ENCODE data around the gene TEC. TPM values are rescaled to one million over a fixed set of nuclear protein-coding genes. Genes with fewer than 3 reads are reported as not detected.

Gene TEC
- total RNA-seq, 6 experiments from 2014 or later: 1.5 to 4.2 (median 3.0) TPM

GRCh38 chr4:48152259-48152658 lies 117.4 kb downstream of the TEC start:
- no peak for DNase-seq
- Histone ChIP-seq H3K4me3 (no peak overlapping the region), H3K27me3 (no peaks in the 10 kb centered on the region), H3K36me3 (no peaks in the 10 kb centered on the region), H3K27ac (no peak overlapping the region), H3K4me1 (no peaks in the 10 kb centered on the region), H3K9me3 (no peaks in the 10 kb centered on the region)
- intact Hi-C loops (cut with DNase I): no loop called here
- ATAC-seq: no peak
- WGBS (ENCODE audit: insufficient coverage, low coverage, low lambda C conversion rate, missing lambda C conversion rate): 92% methylated on average over 5 of the region's 5 CpGs
- no peak for TF ChIP-seq CTCF (IDR thresholded peaks at IDR 0.05)
- no peak for TF ChIP-seq POLR2A (IDR thresholded peaks at IDR 0.05)

- no peak overlapping the region for H3K4me3 ChIP-seq
- no peaks in the 10 kb centered on the region for H3K27me3 ChIP-seq
- H3K9me3 ChIP-seq: no peaks in the 10 kb centered on the region
- H3K36me3 ChIP-seq: peaks cover 0 to 4% (median 0%) of the 10 kb centered on the region in 4 donors
- H3K27ac ChIP-seq: no peak overlapping the region
- DNase-seq (no peak), ATAC-seq (no peak)
- 82% methylated on average over 3 of the region's 3 CpGs for WGBS (ENCODE audit: insufficient coverage, low coverage, low lambda C conversion rate, missing lambda C conversion rate)
- intact Hi-C loops (cut with DNase I): no loop called here
- H3K4me1 ChIP-seq: no peaks in the 10 kb centered on the region
- TF ChIP-seq CTCF (IDR thresholded peaks at IDR 0.05) (no peak), POLR2A (IDR thresholded peaks at IDR 0.05) (no peak)
These were observed 119.7 kb downstream of the TEC start for GRCh38 chr4:48149827-48150370.

GRCh38 chr4:48147621-48148020 lies 122.0 kb downstream of the TEC start:
- intact Hi-C loops (cut with DNase I): no loop called here
- Histone ChIP-seq H3K27ac (no peak overlapping the region), H3K4me3 (no peak overlapping the region), H3K27me3 (no peaks in the 10 kb centered on the region), H3K36me3 (peaks cover 0 to 7% (median 0%) of the 10 kb centered on the region in 4 donors), H3K4me1 (no peaks in the 10 kb centered on the region), H3K9me3 (no peaks in the 10 kb centered on the region)
- ATAC-seq (peak in 1 of 4 donors; percentile 19), DNase-seq (no peak)
- WGBS (ENCODE audit: insufficient coverage, low coverage, low lambda C conversion rate, missing lambda C conversion rate): 89% methylated on average over 1 of the region's 1 CpG
- TF ChIP-seq POLR2A (IDR thresholded peaks at IDR 0.05): no peak
- no peak for TF ChIP-seq CTCF (IDR thresholded peaks at IDR 0.05)

GRCh38 chr4:48141048-48141447 lies 128.6 kb downstream of the TEC start:
- intact Hi-C loops (cut with DNase I): no loop called here
- H3K27me3 ChIP-seq: no peaks in the 10 kb centered on the region
- no peak overlapping the region for H3K27ac ChIP-seq
- peak; percentile 63 to 83 (median 74) for ATAC-seq
- H3K9me3 ChIP-seq: no peaks in the 10 kb centered on the region
- no peak overlapping the region for H3K4me3 ChIP-seq
- WGBS (ENCODE audit: insufficient coverage, low coverage, low lambda C conversion rate, missing lambda C conversion rate): 51% methylated on average over 2 of the region's 2 CpGs
- DNase-seq: no peak
- TF ChIP-seq CTCF (IDR thresholded peaks at IDR 0.05): peak; percentile 52 to 69 (median 66)
- no peak for TF ChIP-seq POLR2A (IDR thresholded peaks at IDR 0.05)
- peaks cover 0 to 21% (median 0%) of the 10 kb centered on the region in 4 donors for H3K36me3 ChIP-seq
- H3K4me1 ChIP-seq: peaks cover 0 to 4% (median 0%) of the 10 kb centered on the region in 4 donors
